Upper lobe of left lung (tissue), 4 donors: Measurements from ENCODE around the gene SCLT1.

ENCODE experiments used
- EP300 ChIP-seq, 4 donors: sonication (generic); formaldehyde crosslinking; IDR thresholded peaks; one replicate each; pipeline ENCODE4 v1.5.1; 2017; ENCODE audit warnings: antibody characterized with exemption in 4 of 4, control low read depth in 2 of 4
- POLR2AphosphoS5 ChIP-seq, 2 donors: sonication (generic); formaldehyde crosslinking; IDR thresholded peaks; one replicate each; pipeline ENCODE4 v1.5.1; 2017; ENCODE audit warnings: antibody characterized with exemption in 2 of 2
- TF ChIP-seq, protein P1 (sequence below), 6 experiments: fragments of 450-650 bp in 4 of 6; fragments of 200-600 bp in 2 of 6; sonication (generic) in 2 of 6; IDR thresholded peaks; one replicate each; pipeline ENCODE4 v1.5.1; 2016 to 2019; ENCODE audit warnings: antibody characterized with exemption in 6 of 6

GRCh38 chr4:128879283-128879682, 214.1 kb downstream of the SCLT1 start:
- no peak for TF ChIP-seq POLR2AphosphoS5 (IDR thresholded peaks at IDR 0.05)
- TF ChIP-seq, protein P1, sequence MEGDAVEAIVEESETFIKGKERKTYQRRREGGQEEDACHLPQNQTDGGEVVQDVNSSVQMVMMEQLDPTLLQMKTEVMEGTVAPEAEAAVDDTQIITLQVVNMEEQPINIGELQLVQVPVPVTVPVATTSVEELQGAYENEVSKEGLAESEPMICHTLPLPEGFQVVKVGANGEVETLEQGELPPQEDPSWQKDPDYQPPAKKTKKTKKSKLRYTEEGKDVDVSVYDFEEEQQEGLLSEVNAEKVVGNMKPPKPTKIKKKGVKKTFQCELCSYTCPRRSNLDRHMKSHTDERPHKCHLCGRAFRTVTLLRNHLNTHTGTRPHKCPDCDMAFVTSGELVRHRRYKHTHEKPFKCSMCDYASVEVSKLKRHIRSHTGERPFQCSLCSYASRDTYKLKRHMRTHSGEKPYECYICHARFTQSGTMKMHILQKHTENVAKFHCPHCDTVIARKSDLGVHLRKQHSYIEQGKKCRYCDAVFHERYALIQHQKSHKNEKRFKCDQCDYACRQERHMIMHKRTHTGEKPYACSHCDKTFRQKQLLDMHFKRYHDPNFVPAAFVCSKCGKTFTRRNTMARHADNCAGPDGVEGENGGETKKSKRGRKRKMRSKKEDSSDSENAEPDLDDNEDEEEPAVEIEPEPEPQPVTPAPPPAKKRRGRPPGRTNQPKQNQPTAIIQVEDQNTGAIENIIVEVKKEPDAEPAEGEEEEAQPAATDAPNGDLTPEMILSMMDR (IDR thresholded peaks at IDR 0.05), result no peak
- no peak for TF ChIP-seq EP300 (IDR thresholded peaks at IDR 0.05)
